SH-SY5Y (cell line): ENCODE data around the gene NAT9.

Experiments used
- GATA2 ChIP-seq: IDR thresholded peaks from 2 replicates; pipeline ENCODE4 v1.6.1; 2011; ENCODE audit warnings: mild to moderate bottlenecking, low read depth, low read length
- GATA3 ChIP-seq: IDR thresholded peaks from 2 replicates; pipeline ENCODE4 v1.6.1; 2011; ENCODE audit warnings: low read depth, mild to moderate bottlenecking, low read length, moderate library complexity

- TF ChIP-seq GATA3 (no peak), GATA2 (no peak)
Observed at GRCh38 chr17:74763565-74764387, 12.4 kb downstream of the NAT9 start.
